Activated CD8-positive, alpha-beta T cell treated with anti-CD3 and anti-CD28 coated beads for 36 hours (primary cell): ENCODE results near the gene DUSP22. TPM values are rescaled to one million over a fixed set of nuclear protein-coding genes. Genes with fewer than 3 reads are reported as not detected.
A peak's percentile ranks its signal among the peaks of the same experiment; 100 is the strongest.

Experiments used
- ATAC-seq: fragments of 200-7000 bp; cut with Tn5 transposase; one replicate; pipeline ENCODE4 v1.10.0; 2021; ENCODE audit warnings: mild to moderate bottlenecking, moderate library complexity
- CTCF ChIA-PET: fragments of 350-600 bp; sonication (Branson Sonifier 250); formaldehyde crosslinking; loops from one replicate; lab custom pipeline; 2021; ENCODE audit warnings: antibody characterized with exemption; lab: Charles Lee
- POLR2A ChIA-PET: fragments of 350-600 bp; sonication (Branson Sonifier 250); formaldehyde crosslinking; loops from one replicate; lab custom pipeline; 2021; ENCODE audit warnings: antibody characterized with exemption; lab: Charles Lee
- DNase-seq: peaks from one replicate; pipeline ENCODE4 v3.0.0-alpha.2; 2020
- H3K27ac Mint-ChIP-seq: one replicate; pipeline ENCODE4 v1.8.0; 2021; ENCODE audit warnings: mild to moderate bottlenecking, mixed read lengths
- H3K27me3 Mint-ChIP-seq: one replicate; pipeline ENCODE4 v1.8.0; 2021; ENCODE audit warnings: mixed read lengths
- H3K36me3 Mint-ChIP-seq: one replicate; pipeline ENCODE4 v1.8.0; 2021; ENCODE audit warnings: low read depth, mixed read lengths
- H3K4me1 Mint-ChIP-seq: one replicate; pipeline ENCODE4 v1.8.0; 2021; ENCODE audit warnings: low read depth, mixed read lengths
- H3K4me3 Mint-ChIP-seq: one replicate; pipeline ENCODE4 v1.8.0; 2021; ENCODE audit warnings: mild to moderate bottlenecking, moderate library complexity, mixed read lengths
- H3K9me3 Mint-ChIP-seq: one replicate; pipeline ENCODE4 v1.8.0; 2021; ENCODE audit warnings: mixed read lengths
- intact Hi-C: fragments of 100-400 bp; cut with micrococcal nuclease; formaldehyde crosslinking; loops from one replicate; pipeline ENCODE4 v1.10.0; 2022
- total RNA-seq, 2 experiments: library from RNA; stranded (reverse); gene quantifications; one replicate each; pipeline ENCODE4 v1.2.3, GENCODE V29; 2021
- TF ChIP-seq, protein P1 (sequence below): fragments of 200-600 bp; IDR thresholded peaks from one replicate; pipeline ENCODE4 v1.8.0; 2022; ENCODE audit warnings: antibody characterized with exemption, mild to moderate bottlenecking

The DUSP22 gene
- total RNA-seq, 2 experiments from 2014 or later, result 32.5 to 34.2 TPM

- H3K4me1 Mint-ChIP-seq, result no peaks in the 10 kb centered on the region
- intact Hi-C loops, result no loop called here
- TF ChIP-seq, protein P1, sequence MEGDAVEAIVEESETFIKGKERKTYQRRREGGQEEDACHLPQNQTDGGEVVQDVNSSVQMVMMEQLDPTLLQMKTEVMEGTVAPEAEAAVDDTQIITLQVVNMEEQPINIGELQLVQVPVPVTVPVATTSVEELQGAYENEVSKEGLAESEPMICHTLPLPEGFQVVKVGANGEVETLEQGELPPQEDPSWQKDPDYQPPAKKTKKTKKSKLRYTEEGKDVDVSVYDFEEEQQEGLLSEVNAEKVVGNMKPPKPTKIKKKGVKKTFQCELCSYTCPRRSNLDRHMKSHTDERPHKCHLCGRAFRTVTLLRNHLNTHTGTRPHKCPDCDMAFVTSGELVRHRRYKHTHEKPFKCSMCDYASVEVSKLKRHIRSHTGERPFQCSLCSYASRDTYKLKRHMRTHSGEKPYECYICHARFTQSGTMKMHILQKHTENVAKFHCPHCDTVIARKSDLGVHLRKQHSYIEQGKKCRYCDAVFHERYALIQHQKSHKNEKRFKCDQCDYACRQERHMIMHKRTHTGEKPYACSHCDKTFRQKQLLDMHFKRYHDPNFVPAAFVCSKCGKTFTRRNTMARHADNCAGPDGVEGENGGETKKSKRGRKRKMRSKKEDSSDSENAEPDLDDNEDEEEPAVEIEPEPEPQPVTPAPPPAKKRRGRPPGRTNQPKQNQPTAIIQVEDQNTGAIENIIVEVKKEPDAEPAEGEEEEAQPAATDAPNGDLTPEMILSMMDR, result no peak
- ATAC-seq (peak; percentile 17), DNase-seq (no peak)
- H3K4me3 Mint-ChIP-seq, result no peak overlapping the region
- no peak overlapping the region for H3K27ac Mint-ChIP-seq
- no peaks in the 10 kb centered on the region for H3K27me3 Mint-ChIP-seq
- ChIA-PET CTCF (interaction anchor here (0.8 kb wide), 1 partner anchor 15 kb away, joined by 3 read pairs; no protein-coding TSS in a partner anchor), POLR2A (interaction anchor here (1.2 to 2.4 kb wide), 2 partner anchors 12 to 31 kb away, joined by 3 to 11 read pairs; no protein-coding TSS in a partner anchor)
- H3K9me3 Mint-ChIP-seq, result no peaks in the 10 kb centered on the region
- H3K36me3 Mint-ChIP-seq, result peaks cover 2% of the 10 kb centered on the region
These were observed 35.3 kb downstream of the DUSP22 start for GRCh38 chr6:327538-328116.

DNA sequence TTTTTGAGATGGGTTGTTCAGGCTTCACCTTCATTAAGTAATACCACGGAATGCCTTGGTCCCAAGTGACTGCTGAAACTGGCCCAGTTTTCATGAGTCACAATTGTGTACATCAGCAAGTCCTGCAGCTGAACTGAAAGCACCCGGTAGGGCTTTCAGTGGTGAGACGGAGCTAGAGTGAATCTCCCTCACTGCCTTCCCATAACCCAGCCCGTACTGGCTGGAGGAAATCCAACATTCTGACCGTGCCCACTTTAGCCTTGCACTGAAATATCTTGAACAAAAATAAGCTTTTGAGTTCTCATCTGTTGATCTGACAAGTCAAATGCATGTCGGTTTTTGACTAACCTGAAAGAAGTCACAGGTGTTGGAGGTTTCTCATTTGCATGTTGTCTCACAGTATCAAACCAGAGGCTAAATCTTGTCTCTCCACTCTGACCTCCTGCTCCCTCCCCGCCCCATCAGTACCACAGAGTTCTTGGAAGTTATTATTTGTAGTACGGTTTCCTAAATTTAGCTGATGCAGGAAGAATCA lies 35.9 kb downstream of the DUSP22 start:
- no peak overlapping the region for H3K4me3 Mint-ChIP-seq
- ChIA-PET POLR2A (interaction anchor here (1.2 to 2.4 kb wide), 2 partner anchors 12 to 31 kb away, joined by 3 to 11 read pairs; no protein-coding TSS in a partner anchor), CTCF (interaction anchor here (0.8 kb wide), 1 partner anchor 16 kb away, joined by 3 read pairs; no protein-coding TSS in a partner anchor)
- no peaks in the 10 kb centered on the region for H3K4me1 Mint-ChIP-seq
- H3K27ac Mint-ChIP-seq, result no peak overlapping the region
- ATAC-seq (peak; percentile 70), DNase-seq (peak; percentile 30)
- no peaks in the 10 kb centered on the region for H3K9me3 Mint-ChIP-seq
- TF ChIP-seq, protein P1, result no peak
- intact Hi-C loops, result no loop called here
- peaks cover 2% of the 10 kb centered on the region for H3K36me3 Mint-ChIP-seq
- no peaks in the 10 kb centered on the region for H3K27me3 Mint-ChIP-seq

DNA sequence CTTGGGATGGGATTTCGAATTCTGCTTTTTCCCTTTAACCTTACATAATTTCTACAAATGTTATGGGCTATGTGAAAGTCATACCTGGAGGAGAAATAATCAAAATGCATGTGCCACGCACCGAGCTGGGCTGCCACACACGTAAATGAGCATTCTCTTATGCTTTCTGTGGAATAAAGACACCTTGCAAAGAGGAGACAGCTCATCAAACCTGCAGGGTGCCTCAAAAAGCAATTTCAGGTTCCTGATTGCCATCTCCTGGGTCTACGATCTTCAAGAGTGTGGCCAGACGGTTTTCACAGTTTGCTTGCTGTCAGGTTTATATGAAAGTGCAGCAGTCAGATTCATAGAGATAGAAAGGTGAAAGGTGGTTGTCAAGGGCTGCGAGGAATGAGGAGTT lies 36.6 kb downstream of the DUSP22 start:
- Mint-ChIP-seq H3K4me3 (no peak overlapping the region), H3K27ac (no peak overlapping the region), H3K4me1 (peaks cover 4% of the 10 kb centered on the region), H3K36me3 (peaks cover 2% of the 10 kb centered on the region), H3K27me3 (no peaks in the 10 kb centered on the region), H3K9me3 (no peaks in the 10 kb centered on the region)
- CTCF ChIA-PET, result no interaction called here
- DNase-seq (no peak), ATAC-seq (no peak)
- POLR2A ChIA-PET, result interaction anchor here (1.2 to 2.4 kb wide), 2 partner anchors 11 to 32 kb away, joined by 3 to 11 read pairs; no protein-coding TSS in a partner anchor
- intact Hi-C loops, result no loop called here
- TF ChIP-seq, protein P1, result no peak

- ATAC-seq (no peak), DNase-seq (no peak)
- POLR2A ChIA-PET, result interaction anchor here (0.7 to 1.4 kb wide), 2 partner anchors 18 to 60 kb away, joined by 3 read pairs; no protein-coding TSS in a partner anchor
- Mint-ChIP-seq H3K4me1 (peaks cover 5% of the 10 kb centered on the region), H3K36me3 (peaks cover 2% of the 10 kb centered on the region), H3K27ac (no peak overlapping the region), H3K27me3 (no peaks in the 10 kb centered on the region), H3K4me3 (no peak overlapping the region), H3K9me3 (no peaks in the 10 kb centered on the region)
- TF ChIP-seq, protein P1, result no peak
- CTCF ChIA-PET, result interaction anchor here (1.4 kb wide), 1 partner anchor 139 kb away, joined by 4 read pairs; no protein-coding TSS in a partner anchor
- intact Hi-C loops, result no loop called here
These were observed 37.8 kb downstream of the DUSP22 start for GRCh38 chr6:329888-330691.
